Lung microvascular endothelial cell (primary cell): ENCODE results near the gene RUNX1. TPM values are rescaled to one million over a fixed set of nuclear protein-coding genes. Genes with fewer than 3 reads are reported as not detected.

Source experiments
- DNase-seq, 2 donors: peaks; one replicate each; pipeline versions ENCODE4 v3.0.0 to v3.0.0-alpha.2; 2010; ENCODE audit warnings: low read depth in 2 of 2
- total RNA-seq: library from RNA; depleted of rRNA; stranded (reverse); fragments of >200 nt; gene quantifications from 2 replicates; pipeline ENCODE4 v1.2.1, GENCODE V29; 2014

Gene RUNX1
- total RNA-seq, 1 donor from 2014 or later, result 0.20 TPM

- peak; percentile 86 for DNase-seq
These were observed 303.4 kb downstream of the RUNX1 start for GRCh38 chr21:34745557-34746255.

GRCh38 chr21:34744801-34745200 lies 304.3 kb downstream of the RUNX1 start:
- no peak for DNase-seq

GRCh38 chr21:34743831-34744230 lies 305.3 kb downstream of the RUNX1 start:
- DNase-seq, result peak in 1 of 2 donors; percentile 53

- no peak for DNase-seq
These were observed 305.8 kb downstream of the RUNX1 start for GRCh38 chr21:34743285-34743684.

- DNase-seq, result no peak
These were observed 308.9 kb downstream of the RUNX1 start for GRCh38 chr21:34740198-34740597.
